SU-DHL-6 (cell line): ENCODE data around the gene MYO9A.

ENCODE experiments used
- H2AFZ ChIP-seq: fragments of 200-600 bp; sonication (generic); 2 replicates; pipeline ENCODE4 v1.6.1; 2014; ENCODE audit warnings: low read depth, mild to moderate bottlenecking, moderate library complexity, mixed read lengths, antibody characterized with exemption, low read length; ENCODE audit not compliant: severe bottlenecking
- H3F3A ChIP-seq: fragments of 200-600 bp; shearing (Covaris generic); 2 replicates; pipeline ENCODE4 v1.6.0; 2016; ENCODE audit warnings: antibody characterized with exemption, mild to moderate bottlenecking; ENCODE audit not compliant: insufficient read depth
- H3K27ac ChIP-seq: fragments of 200-600 bp; sonication (generic); 2 replicates; pipeline ENCODE4 v1.5.1; 2016; ENCODE audit warnings: low read depth, mild to moderate bottlenecking, low read length, moderate library complexity, mixed read lengths
- H3K27me3 ChIP-seq: fragments of 200-600 bp; sonication (generic), shearing (Covaris generic); 2 replicates; pipeline ENCODE4 v1.6.0; 2014; ENCODE audit warnings: mild to moderate bottlenecking, low read length
- H3K36me3 ChIP-seq: fragments of 200-600 bp; sonication (generic); 2 replicates; pipeline ENCODE4 v1.6.1; 2014; ENCODE audit warnings: mild to moderate bottlenecking, low read length, mixed read lengths
- H3K4me2 ChIP-seq: fragments of 300-600, 200-600 bp; shearing (Covaris generic), sonication (generic); 2 replicates; pipeline ENCODE4 v1.6.0; 2014; ENCODE audit warnings: low read length, low read depth, mild to moderate bottlenecking; ENCODE audit not compliant: poor library complexity, severe bottlenecking
- H3K4me3 ChIP-seq: fragments of 200-600 bp; sonication (generic); 2 replicates; pipeline ENCODE4 v1.5.1; 2014; ENCODE audit warnings: antibody characterized with exemption, low read length, mild to moderate bottlenecking, mixed read lengths; ENCODE audit not compliant: insufficient read depth, poor library complexity, severe bottlenecking
- H3K79me2 ChIP-seq: fragments of 200-600 bp; sonication (generic); 2 replicates; pipeline ENCODE4 v1.6.1; 2014; ENCODE audit warnings: mild to moderate bottlenecking, low read length, moderate library complexity; ENCODE audit not compliant: insufficient read depth
- H3K9ac ChIP-seq: fragments of 200-600 bp; sonication (generic); 2 replicates; pipeline ENCODE4 v1.7.0; 2014; ENCODE audit warnings: mild to moderate bottlenecking, low read length
- H3K9me2 ChIP-seq: fragments of 200-600 bp; sonication (generic); replicated peaks from 2 replicates; pipeline ENCODE4 v1.6.1; 2014; ENCODE audit warnings: low read length; ENCODE audit not compliant: insufficient read depth
- H3K9me3 ChIP-seq: fragments of 200-600 bp; sonication (generic); 2 replicates; pipeline ENCODE4 v1.6.1; 2014; ENCODE audit warnings: low read length, mixed read lengths; ENCODE audit not compliant: insufficient read depth
- H4K20me1 ChIP-seq: fragments of 200-600 bp; sonication (generic); 2 replicates; pipeline ENCODE4 v1.6.1; 2014; ENCODE audit warnings: low read depth, mild to moderate bottlenecking, antibody characterized with exemption, low read length, moderate library complexity, mixed read lengths
- EZH2phosphoT487 ChIP-seq: fragments of 200-600 bp; sonication (generic), shearing (Covaris generic); conservative IDR thresholded peaks from 2 replicates; pipeline ENCODE4 v1.6.1; 2018; ENCODE audit warnings: mild to moderate bottlenecking, antibody characterized with exemption, low read length, moderate library complexity, mixed read lengths
- TF ChIP-seq, protein P1 (sequence below): fragments of 200-600 bp; sonication (generic); IDR thresholded peaks from one replicate; pipeline ENCODE4 v1.5.1; 2017; ENCODE audit warnings: antibody characterized with exemption, mild to moderate bottlenecking, low read length, moderate library complexity; ENCODE audit not compliant: insufficient read depth, poor library complexity, severe bottlenecking

Gene MYO9A

GRCh38 chr15:72147418-72147817 lies 29.5 kb upstream of the MYO9A start:
- Histone ChIP-seq H3K27ac (no peak overlapping the region), H3K9me2 (no peaks in the 10 kb centered on the region), H3K4me3 (no peak overlapping the region), H3F3A (0 out of 2 replicates have a peak, but pooled peaks cover 3% of the 10 kb centered on the region), H4K20me1 (no peaks in the 10 kb centered on the region), H3K36me3 (no peaks in the 10 kb centered on the region), H3K79me2 (no peaks in the 10 kb centered on the region), H2AFZ (no peak overlapping the region), H3K27me3 (no peaks in the 10 kb centered on the region), H3K9ac (no peak overlapping the region), H3K9me3 (no peaks in the 10 kb centered on the region), H3K4me2 (no peak overlapping the region)
- TF ChIP-seq, protein P1, sequence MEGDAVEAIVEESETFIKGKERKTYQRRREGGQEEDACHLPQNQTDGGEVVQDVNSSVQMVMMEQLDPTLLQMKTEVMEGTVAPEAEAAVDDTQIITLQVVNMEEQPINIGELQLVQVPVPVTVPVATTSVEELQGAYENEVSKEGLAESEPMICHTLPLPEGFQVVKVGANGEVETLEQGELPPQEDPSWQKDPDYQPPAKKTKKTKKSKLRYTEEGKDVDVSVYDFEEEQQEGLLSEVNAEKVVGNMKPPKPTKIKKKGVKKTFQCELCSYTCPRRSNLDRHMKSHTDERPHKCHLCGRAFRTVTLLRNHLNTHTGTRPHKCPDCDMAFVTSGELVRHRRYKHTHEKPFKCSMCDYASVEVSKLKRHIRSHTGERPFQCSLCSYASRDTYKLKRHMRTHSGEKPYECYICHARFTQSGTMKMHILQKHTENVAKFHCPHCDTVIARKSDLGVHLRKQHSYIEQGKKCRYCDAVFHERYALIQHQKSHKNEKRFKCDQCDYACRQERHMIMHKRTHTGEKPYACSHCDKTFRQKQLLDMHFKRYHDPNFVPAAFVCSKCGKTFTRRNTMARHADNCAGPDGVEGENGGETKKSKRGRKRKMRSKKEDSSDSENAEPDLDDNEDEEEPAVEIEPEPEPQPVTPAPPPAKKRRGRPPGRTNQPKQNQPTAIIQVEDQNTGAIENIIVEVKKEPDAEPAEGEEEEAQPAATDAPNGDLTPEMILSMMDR: no peak

GRCh38 chr15:72146934-72147333 lies 29.0 kb upstream of the MYO9A start:
- Histone ChIP-seq H2AFZ (no peak overlapping the region), H3K79me2 (no peaks in the 10 kb centered on the region), H3K27ac (no peak overlapping the region), H3K9me2 (no peaks in the 10 kb centered on the region), H3K27me3 (no peaks in the 10 kb centered on the region), H3K9me3 (no peaks in the 10 kb centered on the region), H3K36me3 (no peaks in the 10 kb centered on the region), H3F3A (0 out of 2 replicates have a peak, but pooled peaks cover 3% of the 10 kb centered on the region), H4K20me1 (no peaks in the 10 kb centered on the region), H3K4me3 (no peak overlapping the region), H3K9ac (no peak overlapping the region), H3K4me2 (no peak overlapping the region)
- TF ChIP-seq, protein P1: no peak
- no peak for TF ChIP-seq EZH2phosphoT487

DNA sequence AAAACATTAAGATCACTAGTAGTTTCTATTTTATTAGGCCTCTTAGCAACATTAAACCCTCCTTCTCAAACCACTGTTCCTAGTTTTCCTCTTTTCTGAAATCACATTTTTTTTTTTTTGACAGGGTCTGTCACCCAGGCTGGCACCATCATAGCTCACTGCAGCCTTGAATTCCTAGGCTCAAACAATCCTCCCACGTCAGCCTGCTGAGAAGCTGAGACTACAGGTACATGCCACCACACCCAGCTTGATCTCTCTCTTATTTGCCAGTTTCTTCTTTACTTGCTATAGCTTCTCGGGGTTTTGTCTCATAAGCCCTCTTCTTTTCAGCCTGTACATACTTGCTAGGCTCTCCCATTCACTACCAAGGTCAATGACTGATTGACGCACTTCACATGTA lies 28.3 kb upstream of the MYO9A start:
- Histone ChIP-seq H3K9me2 (no peaks in the 10 kb centered on the region), H3K9ac (no peak overlapping the region), H3K4me2 (no peak overlapping the region), H3K27ac (no peak overlapping the region), H3K27me3 (no peaks in the 10 kb centered on the region), H3K4me3 (no peak overlapping the region), H3K9me3 (no peaks in the 10 kb centered on the region), H4K20me1 (no peaks in the 10 kb centered on the region), H3K79me2 (no peaks in the 10 kb centered on the region), H2AFZ (no peak overlapping the region), H3K36me3 (no peaks in the 10 kb centered on the region), H3F3A (peaks cover 7% of the 10 kb centered on the region; the same call in 1 of the 2 replicates)
- no peak for TF ChIP-seq EZH2phosphoT487
- TF ChIP-seq, protein P1: no peak
